HFFc6 (cell line): ENCODE results near the gene VAMP7. TPM values are rescaled to one million over a fixed set of nuclear protein-coding genes. Genes with fewer than 3 reads are reported as not detected.

Experiments
- total RNA-seq, 6 experiments: library from RNA; stranded (reverse); fragmentation: NEBNext Ultra II Directional; extraction: Animal tissue kit (Norgen Biotek cat#: 25700); gene quantifications; 2 replicates in 1 of 6; 3 replicates in 5 of 6; pipeline ENCODE4 v1.2.3, GENCODE V29; 2021

VAMP7 gene
- total RNA-seq, 6 experiments from 2014 or later: 37.2 to 50.5 (median 46.3) TPM

Other genes with a start within 250 kb of the VAMP7 start
- gene IL9R, start 116.4 kb downstream of the VAMP7 start, total RNA-seq: under 1 TPM in 2 of 6 experiments, not detected in 4; 0.12 to 0.35 TPM